Neutrophil (primary cell): ENCODE results near the gene OLR1.

Source experiments
- H3K27ac ChIP-seq: fragments of 200-600 bp; sonication (generic); 2 replicates; pipeline ENCODE4 v1.5.1; 2016; ENCODE audit warnings: mild to moderate bottlenecking, moderate library complexity
- H3K27me3 ChIP-seq: fragments of 200-600 bp; sonication (generic); 2 replicates; pipeline ENCODE4 v1.6.0; 2016; ENCODE audit warnings: mild to moderate bottlenecking
- H3K36me3 ChIP-seq: fragments of 200-600 bp; sonication (generic); 2 replicates; pipeline ENCODE4 v1.5.1; 2017
- H3K4me1 ChIP-seq, 2 experiments: fragments of 200-600 bp in 1 of 2; sonication (generic) in 1 of 2; 1 replicate in 1 of 2; 2 replicates in 1 of 2; pipeline versions ENCODE4 v1.5.1 to v1.6.1; 2013 to 2016; ENCODE audit warnings: low read depth in 1 of 2, low read length in 1 of 2, mild to moderate bottlenecking in 1 of 2, moderate library complexity in 1 of 2; ENCODE audit not compliant: control insufficient read depth in 1 of 2, insufficient read depth in 1 of 2
- H3K4me3 ChIP-seq, 2 experiments: fragments of 200-600 bp in 1 of 2; sonication (generic) in 1 of 2; 1 replicate in 1 of 2; 2 replicates in 1 of 2; pipeline ENCODE4 v1.5.1; 2013 to 2016; ENCODE audit warnings: low read depth in 1 of 2, low read length in 1 of 2, mild to moderate bottlenecking in 1 of 2, moderate library complexity in 1 of 2
- H3K9me3 ChIP-seq: fragments of 200-600 bp; sonication (generic); 2 replicates; pipeline ENCODE4 v1.5.1; 2016
- TF ChIP-seq, protein P1 (sequence below): fragments of 200-600 bp; sonication (generic); IDR thresholded peaks from 2 replicates; pipeline ENCODE4 v1.5.1; 2016; ENCODE audit warnings: antibody characterized with exemption

The OLR1 gene

GRCh38 chr12:10111451-10111850 is 60.5 kb downstream of the OLR1 start:
- TF ChIP-seq, protein P1, sequence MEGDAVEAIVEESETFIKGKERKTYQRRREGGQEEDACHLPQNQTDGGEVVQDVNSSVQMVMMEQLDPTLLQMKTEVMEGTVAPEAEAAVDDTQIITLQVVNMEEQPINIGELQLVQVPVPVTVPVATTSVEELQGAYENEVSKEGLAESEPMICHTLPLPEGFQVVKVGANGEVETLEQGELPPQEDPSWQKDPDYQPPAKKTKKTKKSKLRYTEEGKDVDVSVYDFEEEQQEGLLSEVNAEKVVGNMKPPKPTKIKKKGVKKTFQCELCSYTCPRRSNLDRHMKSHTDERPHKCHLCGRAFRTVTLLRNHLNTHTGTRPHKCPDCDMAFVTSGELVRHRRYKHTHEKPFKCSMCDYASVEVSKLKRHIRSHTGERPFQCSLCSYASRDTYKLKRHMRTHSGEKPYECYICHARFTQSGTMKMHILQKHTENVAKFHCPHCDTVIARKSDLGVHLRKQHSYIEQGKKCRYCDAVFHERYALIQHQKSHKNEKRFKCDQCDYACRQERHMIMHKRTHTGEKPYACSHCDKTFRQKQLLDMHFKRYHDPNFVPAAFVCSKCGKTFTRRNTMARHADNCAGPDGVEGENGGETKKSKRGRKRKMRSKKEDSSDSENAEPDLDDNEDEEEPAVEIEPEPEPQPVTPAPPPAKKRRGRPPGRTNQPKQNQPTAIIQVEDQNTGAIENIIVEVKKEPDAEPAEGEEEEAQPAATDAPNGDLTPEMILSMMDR = no peak
- Histone ChIP-seq H3K4me3 (no peak overlapping the region), H3K27ac (no peak overlapping the region), H3K4me1 (no peaks in the 10 kb centered on the region), H3K27me3 (no peaks in the 10 kb centered on the region), H3K36me3 (peaks cover 16% of the 10 kb centered on the region), H3K9me3 (no peaks in the 10 kb centered on the region)

DNA sequence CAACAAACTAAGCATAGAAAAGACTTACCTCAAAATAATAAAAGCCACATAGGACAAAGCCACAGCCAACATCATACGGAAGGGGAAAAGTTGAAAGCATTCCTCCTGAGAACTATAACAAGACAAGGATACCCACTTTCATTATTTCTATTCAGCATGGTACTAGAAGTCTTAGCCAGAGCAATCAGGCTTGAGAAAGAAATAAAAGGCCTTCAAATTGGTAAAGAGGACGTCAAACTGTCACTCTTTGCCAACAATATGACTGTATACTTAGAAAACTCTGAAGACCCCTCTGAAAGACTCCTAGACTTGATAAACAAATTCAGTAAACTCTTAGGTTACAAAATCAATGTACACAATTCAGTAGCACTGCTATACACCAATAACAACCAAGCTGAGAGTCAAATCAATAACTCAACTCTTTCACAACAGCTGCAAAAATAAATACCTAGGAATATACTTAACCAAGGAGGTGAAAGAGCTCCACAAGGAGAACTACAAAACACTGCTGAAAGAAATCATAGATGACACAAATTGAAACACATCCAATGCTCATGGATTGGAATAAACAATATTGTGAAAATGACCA is 61.6 kb downstream of the OLR1 start:
- Histone ChIP-seq H3K27me3 (no peaks in the 10 kb centered on the region), H3K27ac (no peak overlapping the region), H3K36me3 (peaks cover 5% of the 10 kb centered on the region), H3K4me3 (no peak overlapping the region), H3K4me1 (no peaks in the 10 kb centered on the region), H3K9me3 (no peaks in the 10 kb centered on the region)
- TF ChIP-seq, protein P1 = no peak
